ENCODE measurements around the gene RANBP10.

RANBP10 gene

DNA sequence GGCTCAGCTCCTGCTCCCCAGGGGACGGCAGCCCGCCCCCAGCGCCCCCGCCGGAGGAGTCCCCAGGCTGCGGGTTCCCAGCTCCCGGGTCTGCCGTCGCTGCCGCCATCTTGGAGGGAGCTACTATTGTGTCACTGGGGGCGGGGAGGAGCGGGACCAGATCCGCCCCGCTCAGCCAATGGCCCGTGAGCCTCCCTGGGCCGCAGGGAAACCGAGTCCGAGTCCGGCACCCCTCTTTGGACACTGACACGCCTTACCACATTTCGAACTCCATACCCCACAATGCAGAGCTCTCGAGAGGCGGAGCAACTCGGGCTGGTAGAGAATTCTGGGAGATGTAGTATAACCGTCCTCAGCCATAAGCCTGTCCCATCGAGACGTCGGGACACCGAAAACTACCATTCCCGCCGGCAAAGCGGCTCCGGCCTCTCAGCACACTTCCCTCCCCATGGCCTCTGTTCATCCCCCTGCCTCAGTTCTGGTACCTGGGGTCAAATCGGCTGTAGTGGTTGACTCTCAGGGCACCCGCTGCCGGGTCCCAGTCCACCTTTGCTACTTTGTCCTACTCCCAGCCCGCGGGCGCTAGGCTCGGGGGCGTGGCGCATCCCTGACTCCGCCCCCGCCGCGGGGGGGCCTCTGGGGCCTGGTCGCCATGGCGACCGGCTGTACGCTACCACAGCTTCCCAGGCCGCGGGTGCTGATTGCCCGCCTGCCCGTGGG lies at the start of gene RANBP10, which contains the start of gene TSNAXIP1:
Gene RANBP10, minus strand, starts transcription at position 133 of the 720 bp plus-strand sequence. Its CDS starts 24 bp downstream, at position 109.
Gene TSNAXIP1, plus strand, starts transcription at position 462 of the 720 bp plus-strand sequence. CDS start 261 bp downstream, outside the sequence.
- peak; percentile 86 to 95 for DNase-seq (ENCODE audit: low spot score in 2 of 2)
- peaks cover 13% of the 10 kb centered on the region for H3K36me3 Mint-ChIP-seq (ENCODE audit: insufficient read depth)
- H3K4me3 Mint-ChIP-seq, result peak within 1 kb of the TSS; percentile 78
- no peaks in the 10 kb centered on the region for H3K27me3 Mint-ChIP-seq
- peaks cover 24% of the 10 kb centered on the region for H3K4me1 Mint-ChIP-seq
- ATAC-seq (replicated peaks; ENCODE audit: extremely low read depth, poor library complexity, severe bottlenecking), result peak; percentile 94
- peak within 1 kb of the TSS; percentile 88 for H3K27ac Mint-ChIP-seq (ENCODE audit: low read depth)
- no peaks in the 10 kb centered on the region for H3K9me3 Mint-ChIP-seq

DNA sequence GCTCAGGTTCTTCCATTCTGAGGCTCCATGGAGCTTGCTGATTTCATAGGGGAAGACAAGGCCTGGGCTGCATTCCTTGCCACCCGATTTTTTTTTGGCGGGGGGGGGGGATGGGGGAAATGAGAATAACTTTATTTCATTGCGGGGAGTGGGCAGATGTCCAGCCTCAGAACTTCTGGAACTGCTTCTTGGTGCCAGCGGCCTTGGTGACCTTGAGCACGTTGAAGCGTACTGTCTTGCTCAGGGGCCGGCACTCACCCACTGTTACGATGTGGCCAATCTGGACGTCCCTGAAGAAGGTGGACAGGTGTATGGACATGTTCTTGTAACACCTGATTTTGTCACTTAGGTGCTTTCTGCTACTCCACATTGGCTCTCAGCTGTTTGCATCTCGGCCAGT lies 49.4 kb upstream of the RANBP10 start:
- H3K4me3 Mint-ChIP-seq, result no peak overlapping the region

DNA sequence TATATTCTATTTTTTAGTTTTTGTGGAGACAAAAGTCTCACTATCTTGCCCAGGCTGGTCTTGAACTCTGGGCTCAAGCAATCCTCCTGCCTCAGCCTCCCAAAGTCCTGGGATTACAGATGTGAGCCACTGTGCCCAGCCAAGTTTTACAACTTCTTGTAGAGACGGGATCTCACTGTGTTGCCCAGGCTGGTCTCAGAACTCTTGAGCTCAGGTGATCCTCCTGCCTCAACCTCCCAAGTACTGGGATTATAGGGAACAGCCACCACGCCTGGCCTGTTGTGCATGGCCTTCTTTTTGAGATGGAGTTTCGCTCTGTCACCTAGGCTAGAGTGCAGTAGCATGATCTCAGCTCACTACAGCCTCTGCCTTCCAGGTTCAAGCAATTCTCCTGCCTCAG lies 47.3 kb upstream of the RANBP10 start:
- Mint-ChIP-seq H3K36me3 (ENCODE audit: insufficient read depth) (peaks cover 3% of the 10 kb centered on the region), H3K9me3 (no peaks in the 10 kb centered on the region), H3K27me3 (no peaks in the 10 kb centered on the region), H3K27ac (ENCODE audit: low read depth) (no peak overlapping the region), H3K4me1 (peaks cover 28% of the 10 kb centered on the region), H3K4me3 (no peak overlapping the region)
- ATAC-seq (replicated peaks; ENCODE audit: extremely low read depth, poor library complexity, severe bottlenecking) (no peak), DNase-seq (ENCODE audit: low spot score in 2 of 2) (no peak)

More for the DNA sequence above, 49.4 kb upstream of the RANBP10 start:
- no peak overlapping the region for H3K27ac Mint-ChIP-seq (ENCODE audit: low read depth)
- peaks cover 33% of the 10 kb centered on the region for H3K4me1 Mint-ChIP-seq
- ATAC-seq (replicated peaks; ENCODE audit: extremely low read depth, poor library complexity, severe bottlenecking) (no peak), DNase-seq (ENCODE audit: low spot score in 2 of 2) (no peak)
- H3K36me3 Mint-ChIP-seq (ENCODE audit: insufficient read depth), result peaks cover 3% of the 10 kb centered on the region
- no peaks in the 10 kb centered on the region for H3K9me3 Mint-ChIP-seq
- no peaks in the 10 kb centered on the region for H3K27me3 Mint-ChIP-seq

DNA sequence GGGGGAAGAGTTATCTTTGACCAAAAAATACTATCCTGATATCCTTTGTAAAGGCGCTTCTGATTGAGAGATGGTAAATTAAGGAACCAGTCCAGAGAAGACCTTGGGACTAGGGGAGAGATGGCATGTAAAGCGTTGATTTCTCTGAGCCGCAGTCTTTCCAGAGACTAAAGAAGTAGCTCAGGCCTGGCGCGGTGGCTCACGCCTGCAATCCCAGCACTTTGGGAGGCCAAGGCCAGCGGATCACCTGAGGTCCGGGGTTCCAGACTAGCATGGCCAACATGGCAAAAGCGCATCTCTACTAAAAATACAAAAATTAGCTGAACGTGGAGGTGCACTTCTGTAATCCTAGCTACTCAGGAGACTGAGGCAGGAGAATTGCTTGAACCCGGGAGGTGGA lies 41.8 kb upstream of the RANBP10 start:
- H3K27ac Mint-ChIP-seq (ENCODE audit: low read depth), result no peak overlapping the region
- DNase-seq (ENCODE audit: low spot score in 2 of 2) (no peak), ATAC-seq (replicated peaks; ENCODE audit: extremely low read depth, poor library complexity, severe bottlenecking) (no peak)
- H3K36me3 Mint-ChIP-seq (ENCODE audit: insufficient read depth), result peaks cover 3% of the 10 kb centered on the region
- no peaks in the 10 kb centered on the region for H3K27me3 Mint-ChIP-seq
- H3K4me1 Mint-ChIP-seq, result peaks cover 31% of the 10 kb centered on the region
- H3K9me3 Mint-ChIP-seq, result no peaks in the 10 kb centered on the region
- H3K4me3 Mint-ChIP-seq, result peak overlapping the region; percentile 82

DNA sequence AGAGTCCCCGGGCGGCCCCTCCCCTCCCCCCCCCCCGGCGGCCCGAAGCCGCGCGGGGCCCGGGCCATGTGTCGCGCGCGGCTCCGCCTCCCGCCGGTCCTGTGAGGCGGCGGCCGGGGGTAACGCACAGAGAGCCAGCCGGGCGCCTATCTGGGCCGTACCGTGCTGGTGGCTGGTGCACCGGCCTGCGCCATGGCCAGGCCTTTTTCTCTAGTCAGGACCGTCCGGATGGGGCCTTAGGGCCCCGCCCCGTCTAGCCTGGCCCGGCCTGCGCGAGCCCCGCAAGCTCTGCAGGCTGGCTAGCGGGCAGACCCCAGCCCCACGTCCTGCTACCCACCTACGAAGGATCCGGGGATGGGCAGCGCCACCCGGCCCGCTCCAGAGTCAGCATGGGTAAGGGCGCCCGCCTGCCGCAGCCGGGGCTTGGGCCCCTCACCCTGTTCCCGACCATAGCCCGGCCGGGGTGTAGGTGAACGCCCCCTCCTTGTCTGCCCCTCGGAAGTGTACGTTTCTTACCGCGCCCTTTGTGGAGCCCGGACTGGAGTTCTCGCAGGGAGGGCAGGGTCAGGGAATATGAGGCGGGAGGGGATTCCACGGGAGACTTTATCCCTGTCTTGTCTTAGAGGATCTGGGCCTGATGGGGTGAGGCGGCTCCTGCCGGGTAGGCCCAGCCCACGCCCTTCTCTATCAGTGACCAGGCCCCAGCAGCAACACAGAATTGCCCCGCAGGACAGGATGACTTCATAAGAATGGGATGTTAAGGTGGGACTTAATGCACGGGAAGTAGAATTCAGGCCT lies 40.9 kb upstream of the RANBP10 start, which contains the start of gene CENPT:
Gene CENPT, minus strand, starts transcription at position 630 of the 798 bp plus-strand sequence. CDS start 13,834 bp downstream, outside the sequence.
- ATAC-seq (replicated peaks; ENCODE audit: extremely low read depth, poor library complexity, severe bottlenecking), result peak; percentile 53
- H3K27ac Mint-ChIP-seq (ENCODE audit: low read depth), result peak within 1 kb of the TSS; percentile 80
- H3K4me1 Mint-ChIP-seq, result peaks cover 36% of the 10 kb centered on the region
- H3K36me3 Mint-ChIP-seq (ENCODE audit: insufficient read depth), result peaks cover 9% of the 10 kb centered on the region
- no peaks in the 10 kb centered on the region for H3K27me3 Mint-ChIP-seq
- peak within 1 kb of the TSS; percentile 82 for H3K4me3 Mint-ChIP-seq
- DNase-seq (ENCODE audit: low spot score in 2 of 2), result no peak
- no peaks in the 10 kb centered on the region for H3K9me3 Mint-ChIP-seq

DNA sequence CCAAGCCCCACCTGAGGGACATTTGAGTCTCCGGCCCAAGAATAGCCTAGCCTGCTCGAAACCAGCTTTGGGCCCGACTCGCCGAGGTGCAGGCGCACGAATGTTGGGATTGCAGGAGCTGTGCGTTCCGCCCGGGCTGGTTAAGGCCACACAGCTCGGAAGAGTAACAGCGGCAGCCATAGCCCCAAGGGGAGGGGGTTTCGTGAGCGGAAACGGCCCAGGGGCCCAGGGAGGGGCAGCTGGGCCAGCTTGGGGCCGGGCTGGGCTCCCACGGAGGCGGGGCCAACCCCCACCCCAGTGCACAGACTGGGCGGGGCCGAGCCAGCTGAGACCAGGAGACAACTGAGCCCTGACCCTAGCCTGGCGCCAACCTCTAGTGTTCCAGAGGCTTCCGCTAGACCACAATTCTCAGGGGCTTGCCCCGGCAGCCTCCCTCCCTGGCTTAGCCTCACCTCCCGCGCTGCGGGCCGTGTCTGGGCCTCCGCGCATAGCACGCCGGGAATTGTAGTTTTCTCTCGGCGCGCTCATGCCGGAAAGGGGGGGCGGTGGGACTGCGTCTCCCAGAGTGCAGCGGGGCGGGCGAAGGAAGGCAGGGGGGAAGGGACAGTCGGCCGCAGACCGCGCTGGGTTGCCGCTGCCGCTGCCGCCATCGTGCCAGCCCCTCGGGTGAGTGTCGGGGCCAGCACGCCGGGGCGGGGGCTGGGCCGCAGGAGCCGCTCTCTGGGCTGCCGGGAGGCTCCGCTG lies 40.1 kb upstream of the RANBP10 start, which contains the start of gene NUTF2:
Gene NUTF2, plus strand, starts transcription at position 614 of the 744 bp plus-strand sequence. CDS start 18,198 bp downstream, outside the sequence.
- ATAC-seq (replicated peaks; ENCODE audit: extremely low read depth, poor library complexity, severe bottlenecking) (peak; percentile 66), DNase-seq (ENCODE audit: low spot score in 2 of 2) (peak; percentile 92 to 93)
- Mint-ChIP-seq H3K27ac (ENCODE audit: low read depth) (peak within 1 kb of the TSS; percentile 80), H3K27me3 (no peaks in the 10 kb centered on the region), H3K4me3 (peak within 1 kb of the TSS; percentile 82), H3K9me3 (no peaks in the 10 kb centered on the region), H3K4me1 (peaks cover 36% of the 10 kb centered on the region), H3K36me3 (ENCODE audit: insufficient read depth) (peaks cover 12% of the 10 kb centered on the region)

DNA sequence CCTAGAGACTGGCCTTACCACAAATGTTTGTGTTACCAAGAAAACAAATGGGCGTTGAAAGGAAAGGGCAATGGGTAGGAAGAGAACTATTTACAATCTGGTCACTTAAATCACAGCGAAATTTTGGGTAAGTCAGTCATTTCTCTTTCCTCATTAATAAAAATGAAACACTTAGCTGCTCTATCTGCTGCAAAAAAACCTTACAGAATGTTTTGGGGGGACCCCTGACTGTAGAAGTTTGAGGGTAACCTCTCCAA lies 39.6 kb upstream of the RANBP10 start:
- peaks cover 36% of the 10 kb centered on the region for H3K4me1 Mint-ChIP-seq

DNA sequence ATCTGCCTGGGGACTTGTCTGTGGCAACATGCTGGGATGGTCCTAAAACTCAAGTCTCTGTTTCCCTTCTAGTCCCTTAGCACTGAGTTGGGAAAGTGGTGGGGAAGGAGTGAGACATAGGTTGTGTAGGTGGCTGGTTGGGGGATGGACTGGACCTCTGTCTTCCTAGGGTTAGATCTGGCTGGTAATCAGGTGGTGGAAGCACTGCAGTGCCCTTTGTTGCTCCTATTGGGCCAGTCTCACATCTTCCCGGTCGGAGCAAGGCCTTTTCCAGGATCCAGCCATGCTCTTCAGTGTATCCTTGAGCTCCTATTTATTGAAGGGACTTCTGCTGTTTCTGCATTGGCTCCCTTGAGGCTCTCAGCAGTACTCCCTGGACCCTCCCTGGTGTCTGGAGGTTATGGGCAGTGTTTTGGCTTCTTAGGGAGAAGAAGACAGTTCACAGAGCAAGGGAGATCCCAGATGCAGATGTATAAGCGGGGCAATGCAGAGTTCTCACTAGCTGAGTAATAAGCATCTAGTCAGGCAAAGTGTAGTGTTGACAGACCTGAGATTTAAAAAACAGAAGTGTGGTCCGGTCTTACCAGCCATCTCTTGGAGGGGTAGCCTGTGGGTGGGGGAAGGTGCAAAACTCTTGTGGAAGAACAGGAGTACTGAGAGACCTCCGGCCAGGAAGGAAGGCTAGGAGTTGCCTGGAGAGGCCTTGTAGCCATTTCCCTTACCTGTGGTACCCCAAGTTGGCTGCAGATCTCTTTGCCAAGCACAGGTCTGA lies 39.1 kb upstream of the RANBP10 start:
- H3K9me3 Mint-ChIP-seq, result no peaks in the 10 kb centered on the region
- peaks cover 12% of the 10 kb centered on the region for H3K36me3 Mint-ChIP-seq (ENCODE audit: insufficient read depth)
- H3K4me3 Mint-ChIP-seq, result peak overlapping the region; percentile 82
- H3K4me1 Mint-ChIP-seq, result peaks cover 36% of the 10 kb centered on the region
- DNase-seq (ENCODE audit: low spot score in 2 of 2) (no peak), ATAC-seq (replicated peaks; ENCODE audit: extremely low read depth, poor library complexity, severe bottlenecking) (no peak)
- H3K27me3 Mint-ChIP-seq, result no peaks in the 10 kb centered on the region
- peak overlapping the region; percentile 80 for H3K27ac Mint-ChIP-seq (ENCODE audit: low read depth)

More for the DNA sequence above, 39.6 kb upstream of the RANBP10 start:
- DNase-seq (ENCODE audit: low spot score in 2 of 2), result no peak
- Mint-ChIP-seq H3K9me3 (no peaks in the 10 kb centered on the region), H3K36me3 (ENCODE audit: insufficient read depth) (peaks cover 12% of the 10 kb centered on the region), H3K27me3 (no peaks in the 10 kb centered on the region), H3K27ac (ENCODE audit: low read depth) (peak overlapping the region; percentile 80), H3K4me3 (peak overlapping the region; percentile 82)
- no peak for ATAC-seq (replicated peaks; ENCODE audit: extremely low read depth, poor library complexity, severe bottlenecking)

DNA sequence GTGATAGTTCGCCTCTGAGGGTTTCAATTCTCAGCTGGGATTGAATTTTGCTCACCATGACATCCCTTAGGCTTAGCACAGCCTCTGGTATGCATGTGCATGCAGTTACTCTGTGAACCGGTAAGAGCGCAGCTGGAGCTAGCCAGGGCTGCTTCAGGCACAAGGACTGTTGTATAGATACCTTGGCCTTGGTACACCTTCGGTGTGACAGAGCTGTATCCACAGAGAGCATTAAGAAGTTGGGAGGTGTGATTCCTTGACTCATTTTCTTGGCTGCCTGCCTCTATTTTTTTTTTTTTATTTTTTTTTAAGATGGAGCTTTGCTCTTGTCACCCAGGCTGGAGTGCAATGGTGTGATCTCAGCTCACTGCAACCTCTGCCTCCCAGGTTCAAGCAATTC lies 38.1 kb upstream of the RANBP10 start:
- Mint-ChIP-seq H3K9me3 (no peaks in the 10 kb centered on the region), H3K27ac (ENCODE audit: low read depth) (no peak overlapping the region), H3K36me3 (ENCODE audit: insufficient read depth) (peaks cover 12% of the 10 kb centered on the region), H3K4me1 (peaks cover 36% of the 10 kb centered on the region), H3K4me3 (peak overlapping the region; percentile 86), H3K27me3 (no peaks in the 10 kb centered on the region)
- ATAC-seq (replicated peaks; ENCODE audit: extremely low read depth, poor library complexity, severe bottlenecking), result no peak
- DNase-seq (ENCODE audit: low spot score in 2 of 2), result no peak

DNA sequence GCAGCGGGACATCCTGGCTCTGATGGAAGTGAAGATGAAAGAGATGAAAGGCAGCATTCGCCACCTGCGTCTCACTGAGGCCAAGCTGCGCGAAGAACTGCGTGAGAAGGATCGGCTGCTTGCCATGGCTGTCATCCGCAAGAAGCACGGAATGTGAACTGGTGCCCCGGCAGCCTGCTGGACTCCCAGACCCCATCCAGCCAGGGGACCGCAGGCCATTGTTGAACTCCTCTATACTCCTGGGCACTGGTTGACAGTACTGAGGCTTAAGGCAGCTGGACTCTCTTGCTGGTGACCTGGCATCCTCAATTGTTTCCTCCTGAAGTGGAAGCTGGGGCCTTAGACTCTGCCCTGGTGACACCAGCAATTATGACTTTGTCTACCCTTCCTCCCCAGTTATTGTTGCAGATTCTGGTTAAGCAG lies 37.0 kb upstream of the RANBP10 start:
- H3K27me3 Mint-ChIP-seq, result no peaks in the 10 kb centered on the region
- H3K9me3 Mint-ChIP-seq, result no peaks in the 10 kb centered on the region
- H3K4me1 Mint-ChIP-seq, result peaks cover 36% of the 10 kb centered on the region
- no peak for DNase-seq (ENCODE audit: low spot score in 2 of 2)
- H3K36me3 Mint-ChIP-seq (ENCODE audit: insufficient read depth), result peaks cover 12% of the 10 kb centered on the region
- H3K27ac Mint-ChIP-seq (ENCODE audit: low read depth), result peak overlapping the region; percentile 90
- ATAC-seq (replicated peaks; ENCODE audit: extremely low read depth, poor library complexity, severe bottlenecking), result no peak
- H3K4me3 Mint-ChIP-seq, result peak overlapping the region; percentile 86

DNA sequence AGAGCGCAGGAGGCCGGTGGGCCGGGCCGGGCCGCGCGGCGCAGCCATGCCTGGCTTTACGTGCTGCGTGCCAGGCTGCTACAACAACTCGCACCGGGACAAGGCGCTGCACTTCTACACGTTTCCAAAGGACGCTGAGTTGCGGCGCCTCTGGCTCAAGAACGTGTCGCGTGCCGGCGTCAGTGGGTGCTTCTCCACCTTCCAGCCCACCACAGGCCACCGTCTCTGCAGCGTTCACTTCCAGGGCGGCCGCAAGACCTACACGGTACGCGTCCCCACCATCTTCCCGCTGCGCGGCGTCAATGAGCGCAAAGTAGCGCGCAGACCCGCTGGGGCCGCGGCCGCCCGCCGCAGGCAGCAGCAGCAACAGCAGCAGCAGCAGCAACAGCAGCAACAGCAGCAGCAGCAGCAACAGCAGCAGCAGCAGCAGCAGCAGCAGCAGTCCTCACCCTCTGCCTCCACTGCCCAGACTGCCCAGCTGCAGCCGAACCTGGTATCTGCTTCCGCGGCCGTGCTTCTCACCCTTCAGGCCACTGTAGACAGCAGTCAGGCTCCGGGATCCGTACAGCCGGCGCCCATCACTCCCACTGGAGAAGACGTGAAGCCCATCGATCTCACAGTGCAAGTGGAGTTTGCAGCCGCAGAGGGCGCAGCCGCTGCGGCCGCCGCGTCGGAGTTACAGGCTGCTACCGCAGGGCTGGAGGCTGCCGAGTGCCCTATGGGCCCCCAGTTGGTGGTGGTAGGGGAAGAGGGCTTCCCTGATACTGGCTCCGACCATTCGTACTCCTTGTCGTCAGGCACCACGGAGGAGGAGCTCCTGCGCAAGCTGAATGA lies 36.4 kb upstream of the RANBP10 start:
- Mint-ChIP-seq H3K4me3 (peak overlapping the region; percentile 86), H3K9me3 (no peaks in the 10 kb centered on the region), H3K27me3 (no peaks in the 10 kb centered on the region), H3K36me3 (ENCODE audit: insufficient read depth) (peaks cover 12% of the 10 kb centered on the region), H3K4me1 (peaks cover 32% of the 10 kb centered on the region), H3K27ac (ENCODE audit: low read depth) (peak overlapping the region; percentile 90)
- DNase-seq (ENCODE audit: low spot score in 2 of 2), result peak; percentile 47 to 53
- peak; percentile 29 for ATAC-seq (replicated peaks; ENCODE audit: extremely low read depth, poor library complexity, severe bottlenecking)

All from central memory CD8-positive, alpha-beta T cell (primary cell).